GM21367 (cell line): ENCODE data around the gene ZNF32.
"Not testable (repeated sequence)": the region's sequence is repeated elsewhere in the genome, so short reads cannot be mapped to it uniquely, and the experiment has no call there.

ENCODE experiments used
- ATAC-seq: cut with Tn5 transposase; IDR thresholded peaks from one replicate; pipeline ENCODE4 v1.9.1; 2021; ENCODE audit not compliant: unreplicated experiment

ZNF32 gene

GRCh38 chr10:43640603-43641002 lies 8.1 kb downstream of the ZNF32 start:
- no peak for ATAC-seq

GRCh38 chr10:43635816-43636215 lies 12.9 kb downstream of the ZNF32 start:
- ATAC-seq: not testable (repeated sequence)

GRCh38 chr10:43628956-43629355 lies 19.7 kb downstream of the ZNF32 start:
- ATAC-seq: no peak

- no peak for ATAC-seq
Observed at GRCh38 chr10:43627942-43628341, 20.7 kb downstream of the ZNF32 start.

GRCh38 chr10:43623351-43623750 lies 25.3 kb downstream of the ZNF32 start:
- no peak for ATAC-seq

GRCh38 chr10:43622038-43622437 lies 26.6 kb downstream of the ZNF32 start:
- ATAC-seq: no peak

GRCh38 chr10:43619368-43619767 lies 29.3 kb downstream of the ZNF32 start:
- no peak for ATAC-seq

GRCh38 chr10:43616697-43617370 lies 31.8 kb downstream of the ZNF32 start:
- no peak for ATAC-seq

- no peak for ATAC-seq
Observed at GRCh38 chr10:43610636-43611035, 38.0 kb downstream of the ZNF32 start.

- ATAC-seq: no peak
Observed at GRCh38 chr10:43607199-43607573, 41.5 kb downstream of the ZNF32 start.

- ATAC-seq: peak; percentile 98
Observed at GRCh38 chr10:43606323-43607198, 42.1 kb downstream of the ZNF32 start, which contains the start of gene ZNF485. Gene ZNF485, plus strand, starts transcription at chr10:43606438. Its CDS starts 613 bp downstream, at chr10:43607051.

GRCh38 chr10:43605850-43606322 lies 42.8 kb downstream of the ZNF32 start:
- ATAC-seq: peak; percentile 11

GRCh38 chr10:43601576-43601975 lies 47.1 kb downstream of the ZNF32 start:
- ATAC-seq: not testable (repeated sequence)

GRCh38 chr10:43599333-43599732 lies 49.3 kb downstream of the ZNF32 start:
- no peak for ATAC-seq

GRCh38 chr10:43598446-43598845 lies 50.2 kb downstream of the ZNF32 start:
- no peak for ATAC-seq

GRCh38 chr10:43596546-43596945 lies 52.1 kb downstream of the ZNF32 start:
- ATAC-seq: no peak

- peak; percentile 48 for ATAC-seq
Observed at GRCh38 chr10:43595739-43596298, 52.9 kb downstream of the ZNF32 start.

- ATAC-seq: peak; percentile 96
Observed at GRCh38 chr10:43594944-43595589, 53.6 kb downstream of the ZNF32 start.
